ENCODE measurements around the gene LONP1.
"Not testable (repeated sequence)": the region's sequence is repeated elsewhere in the genome, so short reads cannot be mapped to it uniquely, and the experiment has no call there.

LONP1 gene

DNA sequence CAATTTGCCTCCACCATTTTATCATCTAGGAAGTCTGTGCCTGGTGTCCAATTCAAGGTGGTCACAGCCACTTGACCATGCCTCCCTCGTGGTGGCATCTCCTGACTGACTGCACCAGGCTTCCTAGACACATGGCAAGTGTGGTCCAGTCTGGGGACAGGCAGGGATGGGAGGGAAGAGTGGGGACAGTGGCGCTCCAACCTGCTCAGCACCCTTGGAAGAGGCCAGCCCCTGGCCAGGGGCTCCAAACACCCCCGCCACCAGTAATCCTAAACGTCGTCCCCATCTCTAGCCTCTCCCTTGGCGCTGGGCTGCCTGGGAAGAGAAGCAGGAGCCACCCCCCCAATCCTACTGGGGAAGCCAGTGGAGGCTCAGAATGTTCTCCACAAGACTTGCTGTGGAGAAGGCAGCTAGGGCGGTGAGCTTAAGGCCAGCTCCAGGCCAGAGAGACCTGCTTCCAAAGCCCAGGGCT lies 27.2 kb downstream of the LONP1 start:
- no peak for DNase-seq (ENCODE audit: low read depth)

DNA sequence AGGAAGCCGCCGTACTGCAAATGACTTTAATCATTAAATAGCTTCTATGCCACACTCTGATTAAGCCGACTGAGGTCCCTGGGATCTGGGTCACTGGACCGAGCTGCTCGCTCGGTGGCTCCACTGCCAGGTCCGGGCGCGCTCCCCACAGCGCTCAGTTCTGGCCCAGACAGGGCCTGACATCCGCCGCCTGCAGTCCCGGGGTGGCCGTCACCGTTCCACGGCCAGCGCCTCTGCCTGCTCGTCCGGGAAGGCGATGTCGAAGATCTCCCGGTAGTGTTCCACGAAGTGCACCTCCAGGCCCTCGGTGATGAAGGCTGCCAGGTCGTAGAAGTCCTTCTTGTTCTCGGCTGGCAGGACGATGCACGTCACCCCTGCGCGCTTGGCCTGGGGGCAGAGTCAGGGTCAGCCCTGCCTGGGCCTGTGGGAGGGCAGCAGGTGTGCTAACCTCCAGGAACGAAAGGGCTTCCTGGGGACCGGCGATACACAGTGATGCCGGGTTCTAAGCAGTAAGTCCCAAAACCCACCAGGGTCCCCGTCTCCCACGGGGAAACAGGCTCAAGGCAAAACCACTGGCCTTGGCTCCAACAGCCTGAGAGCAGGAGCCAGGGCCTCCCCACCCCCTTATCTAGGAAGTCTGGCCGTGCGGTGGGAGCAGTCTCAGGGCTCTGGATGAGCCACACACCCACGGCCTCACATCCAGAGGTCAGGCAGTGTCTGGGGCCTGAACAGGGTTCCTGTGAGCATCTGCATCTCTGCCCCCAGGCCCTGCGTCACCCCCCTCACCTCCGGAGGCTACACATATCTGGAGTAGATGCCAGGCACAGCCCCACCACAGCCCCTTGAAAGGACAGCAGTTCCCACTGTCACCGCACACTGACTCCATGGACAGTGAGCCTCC lies 27.9 kb downstream of the LONP1 start:
- DNase-seq (ENCODE audit: low read depth): no peak

DNA sequence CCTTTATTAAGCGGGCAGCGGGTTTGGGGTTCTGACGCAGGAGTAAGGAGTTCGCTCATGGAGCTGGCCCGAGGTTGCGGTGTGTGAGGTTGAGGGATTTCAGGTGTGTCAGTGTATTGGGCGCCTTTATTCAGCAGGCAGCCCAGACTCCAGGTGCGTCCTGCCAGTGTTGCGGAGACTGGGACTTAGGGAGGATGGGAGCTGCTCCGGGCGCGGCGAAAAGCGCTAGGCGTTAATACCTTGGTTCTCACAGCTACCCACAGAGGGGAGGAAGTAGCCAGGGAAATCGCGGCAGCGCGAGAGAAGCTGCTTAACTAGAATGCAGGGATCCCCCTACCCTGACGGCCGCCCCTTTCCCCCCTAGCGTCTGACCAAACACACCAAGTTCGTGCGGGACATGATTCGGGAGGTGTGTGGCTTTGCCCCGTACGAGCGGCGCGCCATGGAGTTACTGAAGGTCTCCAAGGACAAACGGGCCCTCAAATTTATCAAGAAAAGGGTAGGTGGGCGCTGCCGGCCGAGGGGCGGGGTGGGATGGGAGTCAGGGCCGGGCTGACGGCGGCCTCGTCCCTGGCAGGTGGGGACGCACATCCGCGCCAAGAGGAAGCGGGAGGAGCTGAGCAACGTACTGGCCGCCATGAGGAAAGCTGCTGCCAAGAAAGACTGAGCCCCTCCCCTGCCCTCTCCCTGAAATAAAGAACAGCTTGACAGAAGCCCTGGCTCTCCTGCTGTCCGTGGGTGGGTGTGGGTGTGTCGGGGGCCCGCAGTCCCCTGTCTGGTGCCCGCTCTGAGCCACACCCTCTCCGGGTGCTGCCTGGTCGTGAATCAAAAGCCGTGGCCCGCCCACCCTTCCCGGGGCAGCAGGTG lies 28.8 kb downstream of the LONP1 start:
- DNase-seq (ENCODE audit: low read depth): no peak

DNA sequence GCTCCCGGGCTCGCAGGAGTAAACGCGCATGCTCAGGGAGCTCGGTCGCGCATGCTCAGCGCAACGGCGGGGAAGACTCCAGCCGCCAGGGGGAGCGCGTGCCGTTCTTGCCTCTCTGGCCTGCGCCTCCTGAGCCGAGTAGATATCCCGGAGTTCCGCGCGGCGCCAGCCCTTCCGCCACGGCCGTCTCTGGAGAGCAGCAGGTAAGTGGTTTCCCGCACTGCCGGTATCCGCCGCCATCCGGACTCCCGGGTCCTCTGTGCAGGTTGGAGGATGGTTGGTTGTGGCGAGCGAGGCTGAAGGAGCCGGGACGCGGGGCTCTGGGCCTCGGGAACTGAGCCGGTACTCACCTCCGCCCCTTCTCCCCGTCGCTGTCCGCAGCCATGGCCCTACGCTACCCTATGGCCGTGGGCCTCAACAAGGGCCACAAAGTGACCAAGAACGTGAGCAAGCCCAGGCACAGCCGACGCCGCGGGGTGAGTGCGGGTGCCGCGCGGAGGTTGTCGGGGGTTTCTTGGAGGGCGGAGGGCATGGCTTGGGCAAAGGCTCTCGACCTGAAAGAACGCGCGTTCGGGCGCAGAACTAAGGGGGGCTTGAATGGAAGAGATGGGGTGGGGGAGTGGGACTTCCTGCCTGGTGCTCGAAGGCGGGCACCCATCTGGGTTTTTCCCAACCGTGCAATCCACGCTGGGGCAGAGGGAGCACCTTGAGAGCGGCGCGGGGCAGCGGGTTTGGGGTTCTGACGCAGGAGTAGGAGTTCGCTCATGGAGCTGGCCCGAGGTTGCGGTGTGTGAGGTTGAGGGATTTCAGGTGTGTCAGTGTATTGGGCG lies 29.6 kb downstream of the LONP1 start, which contains the start of gene RPL36:
TSS of gene RPL36 (plus strand) at position 171 of the 830 bp plus-strand sequence. CDS start at position 384, 213 bp downstream.
- DNase-seq (ENCODE audit: low read depth): peak; percentile 75

DNA sequence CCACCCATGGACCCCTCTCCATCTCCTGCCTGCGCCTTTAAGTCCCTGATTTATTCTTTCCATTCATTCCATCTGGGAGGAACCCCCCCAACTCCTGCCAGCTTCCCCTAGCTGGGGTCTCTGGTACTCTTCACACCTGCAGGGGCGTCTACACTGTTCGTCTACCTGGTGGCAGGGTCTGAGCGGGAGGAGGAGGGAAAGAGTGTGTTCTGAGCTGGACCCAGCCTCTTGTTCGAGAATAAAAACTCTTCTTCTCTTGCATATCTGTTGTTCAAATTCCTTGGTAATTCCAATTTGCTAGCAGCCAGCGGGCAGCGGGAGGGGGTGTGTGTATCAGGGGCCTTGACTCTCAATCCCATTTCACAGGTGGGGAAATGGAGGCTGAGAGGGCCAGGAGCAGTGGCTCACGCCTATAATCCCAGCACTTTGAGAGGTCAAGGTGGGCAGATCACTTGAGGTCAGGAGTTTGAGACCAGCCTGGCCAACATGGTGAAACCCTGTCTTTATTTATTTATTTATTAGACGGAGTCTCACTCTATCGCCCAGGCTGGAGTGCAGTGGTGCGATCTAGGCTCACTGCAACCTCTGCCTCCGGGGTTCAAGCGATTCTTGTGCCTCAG lies 31.6 kb downstream of the LONP1 start:
- DNase-seq (ENCODE audit: low read depth): not testable (repeated sequence)

DNA sequence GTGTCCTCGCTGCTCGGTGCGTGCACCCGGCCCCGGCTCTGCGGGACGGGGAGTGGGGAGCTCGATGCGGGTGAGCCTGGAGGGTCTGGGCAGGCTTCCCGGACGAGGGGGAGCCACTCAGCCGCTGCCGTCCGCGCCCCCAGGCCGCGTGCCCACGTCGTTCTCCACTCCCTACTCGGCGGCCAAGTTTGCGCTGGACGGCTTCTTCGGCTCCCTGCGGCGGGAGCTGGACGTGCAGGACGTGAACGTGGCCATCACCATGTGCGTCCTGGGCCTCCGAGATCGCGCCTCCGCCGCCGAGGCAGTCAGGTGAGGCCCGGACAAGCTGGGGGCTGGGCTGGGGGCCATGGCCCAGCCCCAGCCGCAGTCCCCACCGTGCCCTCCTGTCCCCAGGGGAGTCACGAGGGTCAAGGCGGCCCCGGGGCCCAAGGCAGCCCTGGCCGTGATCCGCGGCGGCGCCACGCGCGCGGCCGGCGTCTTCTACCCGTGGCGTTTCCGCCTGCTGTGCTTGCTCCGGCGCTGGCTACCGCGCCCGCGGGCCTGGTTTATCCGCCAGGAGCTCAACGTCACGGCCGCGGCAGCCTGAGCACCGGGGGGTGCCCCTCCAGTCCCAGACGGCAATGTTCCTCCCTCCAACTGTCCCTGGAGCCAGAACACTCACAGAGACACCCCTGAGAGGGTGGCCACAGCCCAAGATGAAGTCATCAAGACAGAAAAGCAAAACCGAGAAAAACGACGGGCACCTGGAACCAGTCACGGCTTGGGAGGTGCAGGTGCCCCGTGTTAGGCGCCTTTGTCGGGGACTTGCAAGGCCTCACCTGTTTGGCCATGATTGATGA lies 32.4 kb downstream of the LONP1 start:
- no peak for DNase-seq (ENCODE audit: low read depth)

DNA sequence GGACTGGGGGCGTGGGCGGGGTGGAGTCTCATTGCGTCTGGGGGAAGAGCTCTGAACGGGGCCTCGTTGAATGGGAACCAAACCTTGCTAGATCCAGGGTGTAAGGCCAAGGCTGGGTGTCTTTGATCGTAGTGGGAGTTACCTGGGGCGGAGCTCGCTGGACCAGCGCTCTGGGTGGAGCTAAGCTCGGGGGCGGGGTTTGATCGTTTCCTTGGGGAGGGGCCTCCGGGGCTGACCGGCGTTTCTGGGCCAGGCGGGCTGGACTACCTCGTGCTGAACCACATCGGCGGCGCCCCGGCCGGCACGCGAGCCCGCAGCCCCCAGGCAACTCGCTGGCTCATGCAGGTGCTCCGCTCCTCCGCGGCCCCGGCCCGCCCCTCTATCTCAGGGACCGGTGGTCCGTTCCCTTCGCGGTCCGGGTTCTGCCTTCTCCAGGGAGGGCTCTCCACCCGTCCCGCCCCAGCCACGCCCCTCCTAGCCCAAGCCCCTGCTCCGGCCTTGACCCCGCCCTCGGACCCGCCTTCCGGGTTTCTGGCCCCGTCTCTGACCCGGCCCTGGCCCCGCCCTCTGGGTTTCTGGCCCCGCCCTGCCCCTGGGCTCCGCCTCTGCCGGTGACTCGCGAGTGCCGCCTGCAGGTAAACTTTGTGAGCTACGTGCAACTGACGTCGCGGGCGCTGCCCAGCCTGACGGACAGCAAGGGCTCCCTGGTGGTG lies 33.1 kb downstream of the LONP1 start:
- peak; percentile 39 for DNase-seq (ENCODE audit: low read depth)

DNA sequence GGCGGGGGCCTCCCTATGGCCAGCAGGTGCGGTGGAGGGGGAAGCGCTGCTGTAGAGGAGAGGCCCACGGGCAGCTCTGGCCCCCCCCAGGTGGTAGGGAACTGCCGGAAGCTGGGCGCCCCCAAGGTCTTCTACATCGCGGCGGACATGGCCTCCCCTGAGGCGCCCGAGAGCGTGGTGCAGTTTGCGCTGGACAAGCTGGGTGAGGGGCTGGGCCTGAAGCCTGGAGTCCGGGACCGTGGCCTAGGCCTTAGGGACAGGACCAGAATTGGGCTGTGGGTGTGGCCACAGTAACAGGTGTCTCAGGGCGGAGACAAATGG lies 33.7 kb downstream of the LONP1 start:
- DNase-seq (ENCODE audit: low read depth): no peak

DNA sequence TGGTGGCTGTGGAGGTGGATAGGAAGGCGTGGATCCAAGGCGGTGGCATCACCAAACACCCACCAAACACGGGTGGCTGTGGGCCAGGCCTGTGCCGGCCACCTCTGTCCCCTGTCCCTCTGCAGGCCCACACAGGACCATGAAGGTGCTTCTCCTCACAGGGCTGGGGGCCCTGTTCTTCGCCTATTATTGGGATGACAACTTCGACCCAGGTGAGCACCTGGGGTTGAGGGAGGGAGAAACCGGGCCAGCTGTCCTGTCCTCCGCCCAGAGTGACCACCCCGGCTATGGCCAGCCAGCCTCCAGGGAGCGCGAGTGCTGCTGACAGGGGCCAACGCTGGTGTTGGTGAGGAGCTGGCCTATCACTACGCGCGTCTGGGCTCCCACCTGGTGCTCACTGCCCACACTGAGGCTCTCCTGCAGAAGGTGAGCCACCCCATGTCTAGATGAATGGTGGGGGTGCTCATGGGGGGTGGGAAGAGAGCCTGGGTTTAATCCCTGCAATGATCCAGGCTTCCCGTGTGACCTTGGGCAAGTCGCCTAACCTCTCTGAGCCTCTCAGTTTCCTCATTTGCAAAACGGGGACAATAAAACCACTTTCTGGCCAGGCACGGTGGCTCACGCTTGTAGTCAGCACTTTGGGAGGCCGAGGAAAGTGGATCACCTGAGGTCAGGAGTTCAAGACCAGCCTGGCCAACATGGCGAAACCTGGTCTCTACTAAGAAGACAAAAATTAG lies 35.1 kb downstream of the LONP1 start:
- DNase-seq (ENCODE audit: low read depth): no peak

DNA sequence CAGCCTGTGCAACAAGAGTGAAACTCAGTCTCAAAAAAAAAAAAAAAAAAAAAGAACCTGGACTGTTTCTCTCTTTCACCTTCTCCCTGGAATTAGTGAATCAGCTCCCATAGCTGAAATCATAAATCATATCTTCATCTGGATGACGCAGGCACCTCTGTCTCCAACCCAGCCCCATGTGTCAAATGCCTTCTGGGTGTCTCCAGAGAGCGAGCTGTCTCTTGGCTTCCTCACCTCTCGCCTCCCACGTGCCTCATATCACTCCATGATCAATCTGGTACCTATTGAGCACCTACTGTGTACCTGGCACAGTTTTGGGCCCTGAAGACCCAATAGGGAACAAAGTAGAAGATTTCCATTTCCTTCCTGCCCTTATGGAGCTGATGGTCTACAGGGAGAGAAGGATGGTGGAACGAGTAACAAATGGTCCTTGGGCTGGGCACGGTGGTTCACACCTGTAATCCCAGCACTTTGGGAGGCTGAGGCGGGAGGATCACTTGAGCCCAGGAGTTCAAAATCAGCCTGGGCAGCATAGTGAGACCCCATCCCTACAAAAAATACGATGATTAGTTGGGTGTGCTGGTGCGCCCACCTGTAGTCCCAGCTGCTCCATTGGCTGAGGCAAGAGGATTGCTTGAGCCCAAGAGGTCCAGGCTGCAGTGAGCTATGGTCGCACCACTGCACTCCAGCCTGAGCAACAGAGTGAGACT lies 36.6 kb downstream of the LONP1 start:
- no peak for DNase-seq (ENCODE audit: low read depth)

DNA sequence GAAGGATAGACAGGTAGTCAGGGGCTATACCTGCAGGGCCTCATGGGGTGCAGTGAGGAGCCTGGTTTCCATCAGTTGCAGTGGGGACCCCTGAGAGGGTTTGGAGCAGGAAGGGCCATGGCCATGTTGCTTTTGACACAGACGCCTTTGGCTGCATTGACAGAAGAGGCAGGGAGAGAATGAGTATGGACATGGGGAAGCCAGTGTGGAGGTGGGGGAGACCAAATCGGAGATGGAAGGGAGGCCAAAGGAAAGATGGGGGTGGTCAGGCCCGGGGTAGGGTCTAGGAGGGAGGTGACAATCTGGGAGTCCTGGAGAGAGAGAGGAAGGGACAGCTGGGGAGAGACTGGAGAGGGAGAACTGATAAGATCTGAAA lies 37.9 kb downstream of the LONP1 start:
- DNase-seq (ENCODE audit: low read depth): no peak

DNA sequence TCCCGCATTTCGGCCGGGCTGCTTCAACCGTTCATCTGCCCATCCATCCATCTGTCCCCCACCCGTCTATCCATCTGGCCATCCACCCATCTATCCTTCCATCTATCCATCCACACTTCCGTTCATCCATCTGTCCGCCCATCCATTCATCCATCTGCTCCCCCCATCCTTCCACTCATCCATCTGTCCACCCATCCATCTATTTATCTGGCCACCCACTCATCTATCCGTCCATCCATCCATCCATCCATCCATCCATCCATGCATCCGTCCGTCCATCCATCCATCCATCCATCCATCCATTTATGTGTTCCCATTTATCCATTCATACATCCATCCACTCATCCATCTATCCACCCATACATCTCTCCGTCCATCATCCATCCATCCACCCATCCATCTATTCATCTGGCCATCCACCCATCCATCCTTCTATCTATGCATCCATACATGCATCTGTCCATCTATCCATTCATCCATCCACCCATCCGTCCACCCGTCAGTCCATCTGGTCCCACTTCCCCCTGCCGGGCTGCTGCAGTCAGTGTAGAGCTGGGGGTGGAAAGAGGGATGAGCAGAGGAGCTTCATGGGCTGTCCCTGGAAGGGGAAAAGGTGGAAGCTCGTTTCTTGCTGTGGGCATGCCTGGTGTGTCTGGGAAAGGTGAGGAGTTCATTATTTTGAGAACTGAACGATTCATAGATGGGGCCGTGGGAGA lies 38.4 kb downstream of the LONP1 start:
- DNase-seq (ENCODE audit: low read depth): no peak

DNA sequence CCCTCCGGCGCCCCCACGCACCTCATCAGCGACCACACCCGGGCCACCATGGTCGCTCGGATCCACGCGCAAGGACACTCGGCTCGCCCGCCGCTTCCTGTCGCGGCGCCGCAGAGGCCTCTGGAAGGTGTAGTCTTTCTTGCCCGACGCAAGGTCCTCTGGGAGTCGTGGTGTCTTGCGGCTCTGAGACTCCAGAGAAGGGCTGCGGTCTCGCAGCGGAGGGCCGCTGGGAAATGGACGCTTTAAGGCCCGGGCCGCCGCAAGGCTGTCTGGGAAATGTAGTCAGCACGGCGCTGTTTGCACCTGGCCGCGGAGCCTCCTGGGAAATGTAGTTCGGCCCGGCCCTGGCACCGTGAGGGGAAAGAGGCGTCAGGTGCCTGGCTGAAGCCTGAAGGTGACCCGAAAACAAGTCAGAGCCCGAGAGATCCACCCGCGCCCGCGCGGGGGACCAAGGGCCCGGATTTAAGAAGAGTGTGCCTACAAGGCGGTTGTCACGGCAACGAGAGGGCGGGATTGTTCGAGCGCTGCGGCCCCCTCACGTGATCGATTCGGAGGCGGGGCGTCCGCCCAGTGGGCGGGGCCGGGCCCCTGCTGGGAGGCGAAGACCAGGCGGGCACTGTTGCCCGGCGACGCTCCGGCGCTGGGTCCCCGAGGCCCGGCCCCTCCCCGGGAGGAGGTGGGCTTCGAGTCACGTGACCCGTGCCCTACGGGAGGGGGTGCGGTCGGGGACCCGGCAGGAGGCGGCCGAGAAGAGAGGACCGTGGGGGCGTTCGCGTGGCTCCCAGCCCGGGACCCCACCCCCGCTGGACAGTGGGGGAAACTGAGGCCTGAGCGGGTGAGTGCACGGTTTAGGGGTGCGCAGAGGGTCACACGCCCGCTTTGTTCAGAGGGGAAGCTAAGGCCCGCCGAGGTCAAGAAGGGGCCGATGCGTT lies 39.2 kb downstream of the LONP1 start, which contains the start of the genes HSD11B1L and MICOS13:
TSS of gene HSD11B1L (plus strand) at position 591 of the 932 bp plus-strand sequence. CDS start 3,806 bp downstream, outside the sequence.
TSS of gene MICOS13 (minus strand) at position 80 of the 932 bp plus-strand sequence. CDS start at position 50, 30 bp downstream.
- peak; percentile 92 for DNase-seq (ENCODE audit: low read depth)

DNA sequence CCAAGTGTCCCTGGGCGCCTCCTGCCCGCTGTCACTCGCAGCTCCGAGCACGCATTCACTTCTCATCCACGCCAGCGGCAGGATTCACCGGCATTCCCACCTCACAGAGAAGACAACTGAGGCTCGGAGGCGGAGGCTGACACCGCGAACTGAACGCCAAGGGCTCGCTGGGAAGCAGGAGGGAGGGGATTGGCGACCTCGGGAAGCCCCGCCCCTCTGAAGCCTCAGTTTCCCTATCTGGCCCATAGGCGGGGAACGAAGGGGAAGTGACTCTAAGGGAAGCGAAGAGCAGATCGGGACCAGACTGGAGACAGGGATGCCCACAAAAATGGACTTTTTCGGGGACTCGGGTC lies 39.9 kb downstream of the LONP1 start:
- DNase-seq (ENCODE audit: low read depth): no peak

DNA sequence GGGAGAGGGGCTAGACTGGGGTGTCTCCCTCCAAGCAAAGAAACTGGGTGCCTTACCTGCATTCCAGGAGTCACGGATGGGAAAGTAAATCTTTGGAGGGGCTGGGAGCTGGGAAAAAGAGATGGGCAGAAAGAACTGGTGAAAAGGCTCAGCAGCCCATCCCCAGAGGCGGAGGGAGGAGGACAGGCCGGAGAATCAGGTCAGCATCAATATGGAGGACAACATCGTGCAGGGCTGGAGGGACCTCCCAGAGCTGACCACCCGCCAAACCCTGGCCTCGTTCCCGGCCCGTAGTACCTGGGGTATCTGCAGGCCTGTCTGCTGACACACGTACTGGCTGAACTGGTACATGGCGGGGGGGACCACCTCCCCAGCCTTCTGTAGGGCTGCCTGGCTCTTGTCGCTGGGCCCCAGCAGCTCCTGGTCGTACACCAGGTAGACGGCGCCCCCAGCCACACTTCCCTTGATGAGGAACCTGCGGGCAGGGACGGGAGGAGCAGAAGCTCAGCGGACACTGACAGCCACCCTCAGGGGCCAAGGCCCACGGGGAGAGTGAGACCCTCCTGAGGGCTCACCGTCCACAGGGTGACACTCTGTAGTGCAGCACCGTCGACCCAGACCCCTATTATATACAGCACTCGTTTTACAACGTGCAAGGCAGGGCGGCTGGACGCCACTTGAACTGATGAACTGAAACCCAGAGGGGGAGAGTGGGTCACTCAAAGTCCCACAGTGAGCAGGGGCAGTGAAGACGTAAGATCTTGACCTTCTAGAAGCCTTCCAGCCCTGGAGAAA lies 40.5 kb downstream of the LONP1 start:
- DNase-seq (ENCODE audit: low read depth): no peak

Data from GM04503 (cell line).